OCI-LY7 (cell line): Measurements from ENCODE around the gene HSPB9.

ENCODE experiments used
- EZH2phosphoT487 ChIP-seq: fragments of 200-600 bp; sonication (generic); IDR thresholded peaks from 2 replicates; pipeline ENCODE4 v1.6.1; 2018; ENCODE audit warnings: low read depth, borderline replicate concordance, mild to moderate bottlenecking, mixed run types, antibody characterized with exemption, low read length, moderate library complexity, mixed read lengths
- TF ChIP-seq, protein P1 (sequence below): fragments of 200-600 bp; sonication (generic); conservative IDR thresholded peaks from 2 replicates; pipeline ENCODE4 v1.5.1; 2014; ENCODE audit warnings: mild to moderate bottlenecking, antibody characterized with exemption, low read length, moderate library complexity, mixed read lengths

DNA sequence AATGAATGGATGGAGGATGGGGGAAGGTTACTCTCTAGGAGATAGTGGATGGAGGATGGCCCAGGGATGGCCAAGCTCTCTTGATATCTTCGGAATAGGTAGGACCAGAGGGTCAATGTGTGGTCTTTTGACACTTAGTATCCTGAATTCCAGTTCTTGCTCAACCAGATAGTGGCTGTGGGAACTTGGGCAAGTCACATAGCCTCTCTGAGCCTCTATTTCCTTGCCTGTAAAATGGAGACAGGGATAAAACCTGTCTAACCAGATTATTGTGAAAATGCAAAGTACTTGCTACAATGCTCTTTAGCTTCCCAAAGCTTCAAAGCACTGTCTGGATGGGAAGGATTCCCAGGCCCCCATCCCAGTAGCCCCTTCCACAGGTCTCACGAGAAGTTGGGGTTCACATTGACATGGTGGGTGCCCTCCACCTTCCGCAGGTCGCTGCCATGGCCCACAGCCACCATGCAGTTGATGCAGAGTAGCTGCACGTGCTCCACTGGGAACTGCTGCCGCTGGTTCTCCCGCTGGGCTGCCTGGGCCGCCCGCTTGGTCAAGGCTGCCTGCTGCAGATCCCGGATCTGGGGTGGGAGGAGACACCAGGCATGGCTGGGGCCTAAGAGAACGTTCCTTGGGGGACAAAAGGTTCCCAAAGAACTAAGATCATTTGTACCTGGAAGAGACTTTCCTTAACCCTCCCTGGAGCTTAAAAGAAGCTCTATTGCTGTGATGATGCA, 19.2 kb upstream of the HSPB9 start:
- TF ChIP-seq EZH2phosphoT487 = no peak
- TF ChIP-seq, protein P1, sequence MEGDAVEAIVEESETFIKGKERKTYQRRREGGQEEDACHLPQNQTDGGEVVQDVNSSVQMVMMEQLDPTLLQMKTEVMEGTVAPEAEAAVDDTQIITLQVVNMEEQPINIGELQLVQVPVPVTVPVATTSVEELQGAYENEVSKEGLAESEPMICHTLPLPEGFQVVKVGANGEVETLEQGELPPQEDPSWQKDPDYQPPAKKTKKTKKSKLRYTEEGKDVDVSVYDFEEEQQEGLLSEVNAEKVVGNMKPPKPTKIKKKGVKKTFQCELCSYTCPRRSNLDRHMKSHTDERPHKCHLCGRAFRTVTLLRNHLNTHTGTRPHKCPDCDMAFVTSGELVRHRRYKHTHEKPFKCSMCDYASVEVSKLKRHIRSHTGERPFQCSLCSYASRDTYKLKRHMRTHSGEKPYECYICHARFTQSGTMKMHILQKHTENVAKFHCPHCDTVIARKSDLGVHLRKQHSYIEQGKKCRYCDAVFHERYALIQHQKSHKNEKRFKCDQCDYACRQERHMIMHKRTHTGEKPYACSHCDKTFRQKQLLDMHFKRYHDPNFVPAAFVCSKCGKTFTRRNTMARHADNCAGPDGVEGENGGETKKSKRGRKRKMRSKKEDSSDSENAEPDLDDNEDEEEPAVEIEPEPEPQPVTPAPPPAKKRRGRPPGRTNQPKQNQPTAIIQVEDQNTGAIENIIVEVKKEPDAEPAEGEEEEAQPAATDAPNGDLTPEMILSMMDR = no peak
